ENCODE data around the gene DNHD1.

- no peak for TF ChIP-seq CTCF (IDR thresholded peaks at IDR 0.05)
- TF ChIP-seq, protein P1, sequence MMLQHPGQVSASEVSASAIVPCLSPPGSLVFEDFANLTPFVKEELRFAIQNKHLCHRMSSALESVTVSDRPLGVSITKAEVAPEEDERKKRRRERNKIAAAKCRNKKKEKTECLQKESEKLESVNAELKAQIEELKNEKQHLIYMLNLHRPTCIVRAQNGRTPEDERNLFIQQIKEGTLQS (CRISPR knock-in tag; conservative IDR thresholded peaks at IDR 0.05), result no peak
- no peak for TF ChIP-seq ETV6 (CRISPR knock-in tag; IDR thresholded peaks at IDR 0.05)
- TF ChIP-seq, protein P2, sequence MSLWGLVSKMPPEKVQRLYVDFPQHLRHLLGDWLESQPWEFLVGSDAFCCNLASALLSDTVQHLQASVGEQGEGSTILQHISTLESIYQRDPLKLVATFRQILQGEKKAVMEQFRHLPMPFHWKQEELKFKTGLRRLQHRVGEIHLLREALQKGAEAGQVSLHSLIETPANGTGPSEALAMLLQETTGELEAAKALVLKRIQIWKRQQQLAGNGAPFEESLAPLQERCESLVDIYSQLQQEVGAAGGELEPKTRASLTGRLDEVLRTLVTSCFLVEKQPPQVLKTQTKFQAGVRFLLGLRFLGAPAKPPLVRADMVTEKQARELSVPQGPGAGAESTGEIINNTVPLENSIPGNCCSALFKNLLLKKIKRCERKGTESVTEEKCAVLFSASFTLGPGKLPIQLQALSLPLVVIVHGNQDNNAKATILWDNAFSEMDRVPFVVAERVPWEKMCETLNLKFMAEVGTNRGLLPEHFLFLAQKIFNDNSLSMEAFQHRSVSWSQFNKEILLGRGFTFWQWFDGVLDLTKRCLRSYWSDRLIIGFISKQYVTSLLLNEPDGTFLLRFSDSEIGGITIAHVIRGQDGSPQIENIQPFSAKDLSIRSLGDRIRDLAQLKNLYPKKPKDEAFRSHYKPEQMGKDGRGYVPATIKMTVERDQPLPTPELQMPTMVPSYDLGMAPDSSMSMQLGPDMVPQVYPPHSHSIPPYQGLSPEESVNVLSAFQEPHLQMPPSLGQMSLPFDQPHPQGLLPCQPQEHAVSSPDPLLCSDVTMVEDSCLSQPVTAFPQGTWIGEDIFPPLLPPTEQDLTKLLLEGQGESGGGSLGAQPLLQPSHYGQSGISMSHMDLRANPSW (CRISPR knock-in tag; conservative IDR thresholded peaks at IDR 0.05; ENCODE audit: low read depth), result no peak
- no peak for TF ChIP-seq ESRRA (CRISPR knock-in tag; IDR thresholded peaks at IDR 0.05; ENCODE audit: borderline replicate concordance)
- no peak for TF ChIP-seq IRF2 (CRISPR knock-in tag; IDR thresholded peaks at IDR 0.05; ENCODE audit: borderline replicate concordance, low read depth)
- no peak for TF ChIP-seq TCF7 (CRISPR knock-in tag; IDR thresholded peaks at IDR 0.05; ENCODE audit: low read depth)
- no peak for TF ChIP-seq NR3C1 (CRISPR knock-in tag; conservative IDR thresholded peaks at IDR 0.05; ENCODE audit: low read depth)
- no peak for TF ChIP-seq MAX (CRISPR knock-in tag; IDR thresholded peaks at IDR 0.05)
- no peak for TF ChIP-seq KAT7 (CRISPR knock-in tag; IDR thresholded peaks at IDR 0.05; ENCODE audit: borderline replicate concordance)
- TF ChIP-seq FOXP1 (CRISPR knock-in tag; IDR thresholded peaks at IDR 0.05; ENCODE audit: borderline replicate concordance), result no peak
- TF ChIP-seq PRRX2 (CRISPR knock-in tag; IDR thresholded peaks at IDR 0.05), result no peak
- no peak for TF ChIP-seq TEAD1 (CRISPR knock-in tag; IDR thresholded peaks at IDR 0.05)
- no peak for TF ChIP-seq CREB1 (CRISPR knock-in tag; IDR thresholded peaks at IDR 0.05)
These were observed 28.2 kb upstream of the DNHD1 start for GRCh38 chr11:6468712-6469495.
